Spleen (tissue), 7 donors: ENCODE data around the gene PCAT7.

Experiments used
- CTCF ChIP-seq, 11 experiments: fragments of 200-600 bp in 7 of 11; fragments of 450-650 bp in 4 of 11; sonication (generic) in 4 of 11; IDR thresholded peaks in 8 of 11; conservative IDR thresholded peaks in 3 of 11; 1 replicate in 7 of 11; 2 replicates in 4 of 11; pipeline versions ENCODE4 v1.4.0 to v1.8.0; 2016 to 2021; ENCODE audit warnings: antibody characterized with exemption in 11 of 11, inconsistent platforms in 4 of 11, mild to moderate bottlenecking in 1 of 11
- POLR2A ChIP-seq, 3 donors: fragments of 450-650 bp; IDR thresholded peaks; one replicate each; pipeline ENCODE4 v1.5.1; 2017; ENCODE audit warnings: antibody characterized with exemption in 3 of 3, mild to moderate bottlenecking in 1 of 3
- POLR2AphosphoS5 ChIP-seq, 3 donors: sonication (generic); formaldehyde crosslinking; IDR thresholded peaks; one replicate each; pipeline ENCODE4 v1.5.1; 2017; ENCODE audit warnings: antibody characterized with exemption in 3 of 3
- donor health status: DM: no; HTN: no; CAD: no; lungs with moderate emphysema.
- donor health status: DM: no; HTN: no; CAD: no.
- donor health status: DM: no; HTN: no; CAD: no.

DNA sequence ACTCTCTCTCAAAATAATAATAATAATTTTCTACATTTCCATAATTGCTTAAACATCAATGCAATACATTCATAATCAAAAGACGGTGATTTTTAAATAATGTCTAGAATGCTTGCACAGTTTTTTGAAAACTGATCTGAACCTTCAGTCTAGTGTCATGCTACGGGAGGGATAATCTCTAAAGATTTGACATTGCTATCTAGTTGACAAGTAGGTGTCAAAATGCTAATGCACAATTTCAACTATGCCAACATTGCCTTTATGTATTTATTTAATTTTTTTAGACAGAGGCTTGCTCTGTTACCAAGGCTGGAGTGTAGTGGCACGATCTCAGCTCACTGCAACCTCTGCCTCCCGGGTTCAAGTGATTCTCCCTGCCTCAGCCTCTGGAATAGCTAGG lies 16.0 kb upstream of the PCAT7 start:
- no peak for TF ChIP-seq POLR2A (IDR thresholded peaks at IDR 0.05)
- no peak for TF ChIP-seq CTCF (IDR thresholded peaks at IDR 0.05 in 8 of 11, conservative IDR thresholded peaks at IDR 0.05 in 3 of 11)
- no peak for TF ChIP-seq POLR2AphosphoS5 (IDR thresholded peaks at IDR 0.05)
